Effector CD4-positive, alpha-beta T cell (primary cell): ENCODE measurements around the gene GRIN1.

Source experiments
- DNase-seq: peaks from one replicate; pipeline ENCODE4 v3.0.0-alpha.2; 2020

GRIN1 gene

GRCh38 chr9:137149363-137149762 lies 10.4 kb downstream of the GRIN1 start:
- no peak for DNase-seq

GRCh38 chr9:137149942-137150616 lies 11.1 kb downstream of the GRIN1 start:
- DNase-seq: no peak

DNA sequence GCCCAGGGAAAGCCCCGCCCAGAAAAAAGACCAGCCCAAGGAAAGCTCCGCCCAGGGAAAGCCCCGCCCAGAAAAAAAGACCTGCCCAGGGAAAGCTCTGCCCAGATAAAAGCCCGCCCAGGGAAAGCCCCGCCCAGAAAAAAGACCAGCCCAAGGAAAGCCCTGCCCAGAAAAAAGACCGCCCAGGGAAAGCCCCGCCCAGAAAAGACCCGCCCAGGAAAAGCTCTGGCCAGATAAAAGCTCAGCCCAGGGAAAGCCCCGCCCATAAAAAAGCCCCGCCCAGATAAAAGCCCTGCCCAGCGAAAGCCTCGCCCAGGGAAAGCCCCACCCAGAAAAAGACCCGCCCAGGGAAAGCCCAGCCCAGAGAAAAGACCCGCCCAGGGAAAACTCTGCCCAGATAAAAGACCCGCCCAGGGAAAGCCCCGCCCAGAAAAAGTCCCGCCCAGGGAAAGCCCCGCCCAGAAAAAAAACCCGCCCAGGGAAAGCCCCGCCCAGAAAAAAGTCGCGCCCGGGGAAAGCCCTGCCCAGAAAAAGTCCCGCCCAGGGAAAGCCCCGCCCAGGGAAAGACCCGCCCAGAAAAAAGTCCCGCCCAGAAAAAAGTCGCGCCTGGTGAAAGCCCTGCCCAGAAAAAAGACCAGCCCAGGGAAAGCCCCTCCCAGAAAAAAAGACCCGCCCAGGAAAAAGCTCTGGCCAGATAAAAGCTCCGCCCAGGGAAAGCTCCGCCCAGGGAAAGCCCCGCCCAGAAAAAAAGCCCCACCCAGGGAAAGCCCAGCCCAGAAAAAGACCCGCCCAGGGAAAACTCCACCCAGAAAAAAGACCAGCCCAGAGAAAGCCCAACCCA lies 11.9 kb downstream of the GRIN1 start:
- no peak for DNase-seq

DNA sequence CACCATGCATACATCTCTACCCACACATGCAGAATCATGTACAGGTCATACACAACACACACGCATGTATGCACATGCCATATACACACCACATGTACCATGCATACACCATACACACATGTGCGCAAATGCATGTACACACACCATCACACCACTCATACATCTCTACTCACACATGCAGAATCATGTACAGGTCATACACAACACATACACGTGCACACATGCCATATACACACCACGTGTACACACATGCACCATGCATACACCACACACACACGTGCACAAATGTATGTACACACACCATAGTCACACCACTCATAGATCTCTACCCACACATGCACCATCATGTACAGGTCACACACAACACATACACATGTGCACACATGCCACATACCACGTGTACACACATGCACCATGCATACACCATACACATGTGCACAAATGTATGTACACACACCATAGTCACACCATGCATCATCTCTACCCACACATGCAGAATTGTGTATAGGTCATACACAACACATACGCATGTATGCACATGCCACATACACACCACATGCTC lies 14.0 kb downstream of the GRIN1 start:
- no peak for DNase-seq

DNA sequence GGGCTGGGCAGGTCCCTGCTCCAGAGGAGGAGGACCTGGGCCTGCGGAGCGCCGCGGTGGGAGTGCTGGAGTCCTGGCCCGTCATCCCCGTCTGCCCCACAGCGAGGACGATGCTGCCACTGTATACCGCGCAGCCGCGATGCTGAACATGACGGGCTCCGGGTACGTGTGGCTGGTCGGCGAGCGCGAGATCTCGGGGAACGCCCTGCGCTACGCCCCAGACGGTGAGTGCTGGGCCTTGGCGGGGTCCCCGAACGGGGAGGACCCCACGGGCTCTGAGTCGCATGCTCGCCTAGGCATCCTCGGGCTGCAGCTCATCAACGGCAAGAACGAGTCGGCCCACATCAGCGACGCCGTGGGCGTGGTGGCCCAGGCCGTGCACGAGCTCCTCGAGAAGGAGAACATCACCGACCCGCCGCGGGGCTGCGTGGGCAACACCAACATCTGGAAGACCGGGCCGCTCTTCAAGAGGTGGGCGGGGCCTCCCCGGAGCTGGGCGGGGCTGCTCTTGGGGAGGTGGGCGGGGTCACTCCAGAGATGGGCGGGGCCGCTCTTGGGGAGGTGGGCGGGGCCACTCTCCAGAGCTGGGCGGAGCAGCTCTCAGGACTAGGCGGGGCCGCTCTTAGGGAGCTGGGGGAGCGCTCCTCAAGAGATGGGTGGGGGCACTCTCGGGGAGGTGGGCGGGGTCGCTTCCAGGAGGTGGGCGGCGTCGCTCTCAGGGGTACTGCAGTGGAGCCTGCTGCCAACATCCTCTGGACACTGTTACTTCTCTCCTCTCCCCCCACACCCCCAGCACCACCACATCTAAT lies 17.8 kb downstream of the GRIN1 start:
- peak; percentile 31 for DNase-seq

DNA sequence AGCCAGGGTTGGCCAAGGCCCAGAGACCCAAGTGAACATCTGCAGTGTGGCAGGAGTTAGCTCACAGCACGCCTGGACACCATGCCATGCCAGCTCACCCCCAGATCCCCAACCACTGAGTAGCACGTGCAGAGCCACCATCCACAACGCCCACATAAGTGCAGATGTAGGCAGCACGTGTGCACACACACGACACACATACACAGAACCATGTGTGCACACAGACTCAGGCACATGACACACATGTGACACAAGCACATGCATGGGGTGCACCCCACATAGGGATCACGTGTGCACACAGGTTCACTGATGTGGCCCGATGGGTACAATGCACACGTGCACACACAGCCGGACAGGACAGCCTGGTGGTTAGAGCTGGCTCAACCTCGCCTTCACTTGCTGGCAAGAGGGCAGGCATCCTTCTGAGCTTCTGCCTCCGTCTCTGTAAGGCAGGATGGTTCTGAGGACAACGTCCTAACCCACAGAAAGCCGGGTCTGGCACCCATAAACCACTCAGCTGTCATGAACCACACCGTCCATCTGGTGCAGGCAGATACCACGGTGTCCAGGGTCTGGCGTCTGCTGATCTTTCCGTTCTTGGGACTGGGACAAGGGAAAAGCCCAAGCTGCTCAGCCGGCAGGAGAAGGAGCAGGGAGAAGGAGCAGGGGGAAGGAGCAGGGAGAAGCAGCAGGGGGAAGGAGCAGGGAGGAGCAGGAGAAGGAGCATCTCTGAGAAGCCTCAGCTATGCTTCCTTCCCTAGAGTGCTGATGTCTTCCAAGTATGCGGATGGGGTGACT lies 18.9 kb downstream of the GRIN1 start:
- DNase-seq: no peak

GRCh38 chr9:137158625-137159024 lies 19.7 kb downstream of the GRIN1 start:
- no peak for DNase-seq

GRCh38 chr9:137159105-137160053 lies 20.4 kb downstream of the GRIN1 start:
- no peak for DNase-seq

- no peak for DNase-seq
These were observed 21.1 kb downstream of the GRIN1 start for GRCh38 chr9:137160054-137160425.

DNA sequence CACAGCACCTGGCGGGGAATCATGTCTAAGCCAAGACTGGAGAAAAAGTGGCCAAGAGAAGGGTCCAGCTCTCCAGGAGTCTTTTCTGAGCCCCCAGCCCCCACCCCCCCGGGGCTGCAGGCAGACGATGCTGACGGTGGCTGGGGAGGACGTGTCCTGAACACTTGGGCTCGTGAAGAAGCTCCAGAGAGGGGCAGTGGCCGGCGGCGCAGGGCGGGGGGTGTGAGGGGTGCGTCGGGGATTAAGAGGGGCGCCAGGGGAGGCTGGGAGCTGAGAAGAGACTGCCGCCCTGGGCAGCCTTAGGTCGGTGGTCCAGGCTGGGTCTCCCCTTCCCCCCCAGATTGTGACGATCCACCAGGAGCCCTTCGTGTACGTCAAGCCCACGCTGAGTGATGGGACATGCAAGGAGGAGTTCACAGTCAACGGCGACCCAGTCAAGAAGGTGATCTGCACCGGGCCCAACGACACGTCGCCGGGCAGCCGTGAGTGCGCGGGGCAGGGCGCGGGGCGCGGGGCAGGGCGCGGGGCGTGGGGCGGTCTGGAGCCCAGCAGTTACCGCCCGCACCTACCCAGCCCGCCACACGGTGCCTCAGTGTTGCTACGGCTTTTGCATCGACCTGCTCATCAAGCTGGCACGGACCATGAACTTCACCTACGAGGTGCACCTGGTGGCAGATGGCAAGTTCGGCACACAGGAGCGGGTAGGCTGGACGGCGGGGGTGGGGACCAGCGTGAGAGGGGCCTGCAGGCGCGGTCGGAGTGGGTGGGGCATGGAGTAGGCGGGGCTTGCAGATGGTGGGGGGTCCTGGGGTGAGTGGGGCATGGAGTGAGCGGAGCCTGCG lies 22.0 kb downstream of the GRIN1 start:
- DNase-seq: no peak

GRCh38 chr9:137161558-137162486 lies 22.9 kb downstream of the GRIN1 start:
- DNase-seq: no peak

DNA sequence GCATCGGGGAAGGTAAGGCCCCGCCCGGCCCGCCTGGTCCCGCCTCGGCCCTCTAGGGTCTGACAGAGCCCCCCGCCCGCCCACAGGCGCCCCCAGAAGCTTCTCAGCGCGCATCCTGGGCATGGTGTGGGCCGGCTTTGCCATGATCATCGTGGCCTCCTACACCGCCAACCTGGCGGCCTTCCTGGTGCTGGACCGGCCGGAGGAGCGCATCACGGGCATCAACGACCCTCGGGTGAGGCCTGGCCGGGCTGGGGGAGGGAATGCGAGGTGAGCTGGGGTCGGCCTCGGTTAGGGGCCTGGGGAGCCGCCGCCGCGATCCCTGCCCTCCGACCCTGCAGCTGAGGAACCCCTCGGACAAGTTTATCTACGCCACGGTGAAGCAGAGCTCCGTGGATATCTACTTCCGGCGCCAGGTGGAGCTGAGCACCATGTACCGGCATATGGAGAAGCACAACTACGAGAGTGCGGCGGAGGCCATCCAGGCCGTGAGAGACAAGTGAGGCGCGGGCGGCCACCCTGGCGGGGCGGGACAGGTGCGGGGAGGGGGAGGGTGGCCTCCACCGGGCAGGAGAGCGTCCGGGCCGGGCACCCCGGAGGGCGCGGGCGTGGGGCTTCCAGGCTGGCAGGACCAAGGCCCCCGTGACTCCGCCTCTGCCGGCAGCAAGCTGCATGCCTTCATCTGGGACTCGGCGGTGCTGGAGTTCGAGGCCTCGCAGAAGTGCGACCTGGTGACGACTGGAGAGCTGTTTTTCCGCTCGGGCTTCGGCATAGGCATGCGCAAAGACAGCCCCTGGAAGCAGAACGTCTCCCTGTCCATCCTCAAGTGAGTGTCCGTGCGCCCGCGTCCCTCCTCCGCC lies 23.8 kb downstream of the GRIN1 start:
- DNase-seq: no peak

DNA sequence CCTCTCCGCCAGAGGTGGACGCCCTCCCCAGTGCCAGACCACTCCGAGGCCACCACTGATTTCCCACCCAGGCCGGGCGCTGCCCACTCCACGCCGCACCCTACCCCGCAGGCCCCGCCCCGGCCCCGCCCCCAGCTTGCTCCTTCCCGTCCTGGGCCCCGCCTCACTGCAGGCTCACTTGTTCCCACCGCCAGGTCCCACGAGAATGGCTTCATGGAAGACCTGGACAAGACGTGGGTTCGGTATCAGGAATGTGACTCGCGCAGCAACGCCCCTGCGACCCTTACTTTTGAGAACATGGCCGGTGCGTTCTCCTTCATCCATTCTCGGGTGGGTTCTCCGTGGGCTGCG lies 24.4 kb downstream of the GRIN1 start:
- no peak for DNase-seq

- no peak for DNase-seq
These were observed 24.9 kb downstream of the GRIN1 start for GRCh38 chr9:137163805-137164204.

- DNase-seq: no peak
These were observed 25.7 kb downstream of the GRIN1 start for GRCh38 chr9:137164370-137165249.

DNA sequence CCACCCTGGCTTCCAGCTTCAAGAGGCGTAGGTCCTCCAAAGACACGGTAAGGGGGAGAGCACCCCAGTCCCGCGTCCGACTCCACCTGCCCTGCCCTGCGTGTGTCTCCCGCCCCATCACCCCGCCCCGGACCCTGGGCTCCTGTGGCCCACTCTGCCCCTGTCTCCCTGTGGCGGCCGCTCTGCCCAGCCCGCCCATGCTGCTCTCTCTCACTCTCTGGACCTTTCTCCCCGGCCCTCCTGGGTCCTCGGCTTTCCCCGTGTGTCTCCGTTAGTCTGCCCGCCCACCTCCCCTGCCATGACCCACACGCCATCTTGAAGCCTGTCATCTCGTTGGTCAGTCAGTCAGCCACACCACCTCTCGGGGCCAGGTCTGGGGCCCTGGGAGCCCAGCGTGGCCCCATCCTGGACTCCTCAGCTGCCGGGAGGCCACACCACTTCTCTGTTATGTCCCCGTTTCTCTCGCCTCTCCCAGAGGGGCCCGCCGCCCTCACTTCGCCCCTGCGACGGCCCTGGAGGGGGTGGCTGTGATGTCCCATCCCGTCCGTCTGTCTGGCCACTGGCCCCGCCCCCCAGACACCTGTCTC lies 26.4 kb downstream of the GRIN1 start:
- DNase-seq: no peak
